HCT116 (cell line): ENCODE results near the gene KRT15. TPM values are rescaled to one million over a fixed set of nuclear protein-coding genes. Genes with fewer than 3 reads are reported as not detected.

Source experiments
- ATAC-seq: fragments of 200-7000 bp; cut with Tn5 transposase; 2 replicates; pipeline ENCODE4 v1.9.1; 2020; ENCODE audit warnings: mild to moderate bottlenecking, moderate library complexity
- BruUV-seq: library from RNA; stranded (reverse); fragments of 400-500 nt; replicated peaks from 2 replicates; lab custom pipeline; 2021; lab: Mats Ljungman, UMichigan
- CTCF ChIA-PET: fragments of 300-600 bp; sonication (Branson Sonifier 250); formaldehyde crosslinking; loops from one replicate; lab custom pipeline; 2021; ENCODE audit warnings: antibody characterized with exemption; lab: Charles Lee
- POLR2A ChIA-PET: fragments of 300-600, 350-600 bp; sonication (Branson Sonifier 250); formaldehyde crosslinking; loops from one replicate; lab custom pipeline; 2021; ENCODE audit warnings: antibody characterized with exemption; lab: Charles Lee
- RAD21 ChIA-PET, 2 experiments: fragments of 300-600 bp; sonication (Branson Sonifier 250); formaldehyde crosslinking; loops; one replicate each; lab custom pipeline; 2023; ENCODE audit warnings: low total read pairs in 2 of 2; ENCODE audit not compliant: uncharacterized antibody in 2 of 2, unreplicated experiment in 2 of 2, low non-redundant PET in 1 of 2; lab: Charles Lee
- DNase-seq: peaks from one replicate; pipeline ENCODE4 v3.0.0-alpha.2; 2010; ENCODE audit warnings: low read depth, low spot score
- H2AFZ ChIP-seq: fragments of 200-600 bp; shearing (Covaris generic), sonication (generic); 2 replicates; pipeline ENCODE4 v1.6.1; 2017; ENCODE audit warnings: low read depth, mixed run types, mixed read lengths, antibody characterized with exemption, low read length; ENCODE audit not compliant: poor library complexity, severe bottlenecking
- H3K27ac ChIP-seq: 2 replicates; pipeline ENCODE4 v1.5.1; 2012; ENCODE audit warnings: low read depth, low read length
- H3K27me3 ChIP-seq: fragments of 200-600 bp; sonication (generic); 2 replicates; pipeline ENCODE4 v1.6.1; 2016; ENCODE audit warnings: mixed run types, low read length, mixed read lengths; ENCODE audit not compliant: insufficient read depth
- H3K36me3 ChIP-seq, 2 experiments: fragments of 200-500 bp in 1 of 2; fragments of 200-600 bp in 1 of 2; sonication (Bioruptor generic) in 1 of 2; sonication (generic) in 1 of 2; 2 replicates each; pipeline versions ENCODE4 v1.5.1 to v1.6.1; 2014 to 2016; ENCODE audit warnings: low read length in 2 of 2, inconsistent platforms in 1 of 2, mixed read lengths in 1 of 2, mixed run types in 1 of 2; ENCODE audit not compliant: insufficient read depth in 2 of 2, control insufficient read depth in 1 of 2
- H3K4me1 ChIP-seq, 2 experiments: fragments of 200-600 bp in 1 of 2; sonication (generic) in 1 of 2; 2 replicates each; pipeline versions ENCODE4 v1.5.1 to v1.6.1; 2012 to 2017; ENCODE audit warnings: low read length in 2 of 2, inconsistent platforms in 1 of 2, mild to moderate bottlenecking in 1 of 2, mixed read lengths in 1 of 2, mixed run types in 1 of 2, moderate library complexity in 1 of 2; ENCODE audit not compliant: insufficient read depth in 2 of 2, control insufficient read depth in 1 of 2
- H3K4me2 ChIP-seq: fragments of 200-600 bp; sonication (generic); 2 replicates; pipeline ENCODE4 v1.6.1; 2017; ENCODE audit warnings: mixed run types, low read length, mixed read lengths
- H3K4me3 ChIP-seq, 2 experiments: fragments of 200-600 bp in 1 of 2; sonication (generic) in 1 of 2; replicated peaks in 1 of 2; 2 replicates each; pipeline ENCODE4 v1.5.1; 2011 to 2016; ENCODE audit warnings: low read length in 2 of 2, control low read depth in 1 of 2, low read depth in 1 of 2, mild to moderate bottlenecking in 1 of 2, mixed read lengths in 1 of 2, mixed run types in 1 of 2
- H3K79me2 ChIP-seq: fragments of 200-600 bp; sonication (generic); 2 replicates; pipeline ENCODE4 v1.6.1; 2017; ENCODE audit warnings: mild to moderate bottlenecking, mixed run types, low read length, moderate library complexity, mixed read lengths; ENCODE audit not compliant: insufficient read depth
- H3K9ac ChIP-seq: fragments of 200-600 bp; sonication (generic); 2 replicates; pipeline ENCODE4 v1.6.1; 2016; ENCODE audit warnings: low read length, mixed read lengths
- H3K9me2 ChIP-seq: fragments of 200-600 bp; sonication (generic), shearing (Covaris generic); 2 replicates; pipeline ENCODE4 v1.6.1; 2017; ENCODE audit warnings: mixed run types, mild to moderate bottlenecking, moderate library complexity; ENCODE audit not compliant: insufficient read depth
- H3K9me3 ChIP-seq, 2 experiments: fragments of 200-500 bp in 1 of 2; fragments of 200-600 bp in 1 of 2; sonication (Bioruptor generic) in 1 of 2; sonication (generic) in 1 of 2; 2 replicates each; pipeline ENCODE4 v1.6.1; 2014 to 2017; ENCODE audit warnings: low read length in 2 of 2, mixed read lengths in 2 of 2, inconsistent platforms in 1 of 2, low read depth in 1 of 2, mild to moderate bottlenecking in 1 of 2, mixed run types in 1 of 2, moderate library complexity in 1 of 2; ENCODE audit not compliant: control insufficient read depth in 1 of 2, insufficient read depth in 1 of 2
- H4K20me1 ChIP-seq: fragments of 200-600 bp; sonication (generic), shearing (Covaris generic); 2 replicates; pipeline ENCODE4 v1.6.1; 2017; ENCODE audit warnings: mixed run types, mild to moderate bottlenecking, moderate library complexity; ENCODE audit not compliant: insufficient read depth
- CEBPB ChIP-seq: IDR thresholded peaks from 2 replicates; pipeline ENCODE4 v1.6.1; 2012; ENCODE audit warnings: low read depth
- CTCF ChIP-seq, 3 experiments: fragments of 200-600 bp in 1 of 3; sonication (generic) in 1 of 3; IDR thresholded peaks in 2 of 3; conservative IDR thresholded peaks in 1 of 3; 2 replicates each; pipeline ENCODE4 v1.5.1; 2012 to 2017; ENCODE audit warnings: low read depth in 2 of 3, low read length in 2 of 3, antibody characterized with exemption in 1 of 3, borderline replicate concordance in 1 of 3, control low read depth in 1 of 3, mild to moderate bottlenecking in 1 of 3, mixed read lengths in 1 of 3, mixed run types in 1 of 3, moderate library complexity in 1 of 3; ENCODE audit not compliant: insufficient read depth in 1 of 3
- EGR1 ChIP-seq: IDR thresholded peaks from 2 replicates; pipeline ENCODE4 v1.6.1; 2012; ENCODE audit warnings: low read depth
- EZH2 ChIP-seq: fragments of 200-600 bp; sonication (generic); IDR thresholded peaks from 2 replicates; pipeline ENCODE4 v1.6.1; 2017; ENCODE audit warnings: antibody characterized with exemption, mixed run types
- EZH2phosphoT487 ChIP-seq: fragments of 200-600 bp; IDR thresholded peaks from 2 replicates; pipeline ENCODE4 v1.6.1; 2018; ENCODE audit warnings: antibody characterized with exemption, borderline replicate concordance
- FOSL1 ChIP-seq: IDR thresholded peaks from 2 replicates; pipeline ENCODE4 v1.6.1; 2012; ENCODE audit warnings: low read depth
- POLR2AphosphoS5 ChIP-seq: IDR thresholded peaks from 2 replicates; pipeline ENCODE4 v1.6.1; 2011; ENCODE audit warnings: mild to moderate bottlenecking, low read depth, low read length, moderate library complexity
- RAD21 ChIP-seq: IDR thresholded peaks from 2 replicates; pipeline ENCODE4 v1.6.1; 2012; ENCODE audit warnings: low read depth, mild to moderate bottlenecking
- SIN3A ChIP-seq: IDR thresholded peaks from 2 replicates; pipeline ENCODE4 v1.6.1; 2012; ENCODE audit warnings: low read depth
- SP1 ChIP-seq: IDR thresholded peaks from 2 replicates; pipeline ENCODE4 v1.6.1; 2012; ENCODE audit warnings: low read depth
- YY1 ChIP-seq: IDR thresholded peaks from 2 replicates; pipeline ENCODE4 v1.6.1; 2011; ENCODE audit warnings: low read length, low read depth, moderate library complexity, mild to moderate bottlenecking; ENCODE audit not compliant: insufficient replicate concordance; ENCODE audit errors: extremely low read depth
- ZBTB33 ChIP-seq: IDR thresholded peaks from 2 replicates; pipeline ENCODE4 v1.6.1; 2011; ENCODE audit warnings: mild to moderate bottlenecking, low read length, moderate library complexity; ENCODE audit not compliant: insufficient replicate concordance; ENCODE audit errors: extremely low read depth
- intact Hi-C: fragments of 100-400 bp; cut with micrococcal nuclease; formaldehyde crosslinking; loops from 2 replicates; pipeline ENCODE4 v1.10.0; 2022
- microRNA-seq: library from miRNA; unstranded; fragments of <30 nt; microRNA quantifications from one replicate; pipeline ENCODE4, GENCODE V29; 2016; ENCODE audit warnings: borderline number of aligned reads
- total RNA-seq: library from RNA; stranded (reverse); gene quantifications from one replicate; pipeline ENCODE4 v1.2.1, GENCODE V29; 2021; ENCODE audit not compliant: unreplicated experiment
- TF ChIP-seq, protein P1 (sequence below): IDR thresholded peaks from 2 replicates; pipeline ENCODE4 v1.6.1; 2012

The KRT15 gene
- total RNA-seq, 1 experiment from 2014 or later = 37.1 TPM

DNA sequence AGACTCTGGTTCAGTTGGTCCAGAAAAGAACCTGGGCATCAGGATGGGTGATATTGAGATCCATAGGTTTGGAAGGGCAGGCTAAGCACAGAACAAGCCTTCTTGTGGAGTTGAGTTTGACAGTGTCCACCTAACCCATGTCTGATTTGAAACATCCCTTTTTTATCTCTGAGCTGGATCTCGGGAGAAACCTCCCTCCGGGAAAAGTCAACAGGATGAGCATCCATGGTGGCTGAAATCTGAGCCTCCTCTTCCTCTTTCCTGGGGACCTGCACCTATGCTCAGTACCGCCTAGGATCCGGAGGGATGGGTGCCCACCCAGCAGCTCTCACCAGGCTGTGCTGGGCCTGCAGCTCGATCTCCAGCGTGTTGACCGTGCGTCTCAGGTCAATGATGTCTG lies 54.9 kb downstream of the KRT15 start:
- no peaks in the 10 kb centered on the region for H4K20me1 ChIP-seq
- H3K4me2 ChIP-seq = peak overlapping the region; percentile 70
- H3K27me3 ChIP-seq = no peaks in the 10 kb centered on the region
- no TSS peak for BruUV-seq
- no peak for ATAC-seq
- H3K36me3 ChIP-seq = no peaks in the 10 kb centered on the region
- RAD21 ChIA-PET = no interaction called here
- H3K9me2 ChIP-seq = no peaks in the 10 kb centered on the region
- H3K4me3 ChIP-seq = no peak overlapping the region
- H3K9ac ChIP-seq = peak overlapping the region; percentile 43; the same call in 1 of the 2 replicates
- H3K9me3 ChIP-seq = peaks cover 3 to 7% of the 10 kb centered on the region in 2 experiments; a peak in 1 of 4 replicates
- POLR2A ChIA-PET = no interaction called here
- CTCF ChIA-PET = no interaction called here
- TF ChIP-seq EGR1 (no peak), ZBTB33 (no peak), CTCF (IDR thresholded peaks at IDR 0.05 in 2 of 3, conservative IDR thresholded peaks at IDR 0.05 in 1 of 3; ENCODE audit: borderline replicate concordance in 1 of 3, insufficient read depth in 1 of 3, low read depth in 2 of 3, low read length in 2 of 3) (no peak), EZH2phosphoT487 (no peak), SIN3A (no peak), SP1 (no peak), POLR2AphosphoS5 (no peak), RAD21 (no peak), YY1 (no peak), EZH2 (no peak), CEBPB (no peak), FOSL1 (no peak)
- TF ChIP-seq, protein P1, sequence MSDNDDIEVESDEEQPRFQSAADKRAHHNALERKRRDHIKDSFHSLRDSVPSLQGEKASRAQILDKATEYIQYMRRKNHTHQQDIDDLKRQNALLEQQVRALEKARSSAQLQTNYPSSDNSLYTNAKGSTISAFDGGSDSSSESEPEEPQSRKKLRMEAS = no peak
- H2AFZ ChIP-seq = no peak overlapping the region
- DNase-seq = no peak
- no peaks in the 10 kb centered on the region for H3K79me2 ChIP-seq
- intact Hi-C loops = no loop called here
- H3K27ac ChIP-seq = no peak overlapping the region
- H3K4me1 ChIP-seq = peaks cover 15 to 26% of the 10 kb centered on the region in 2 experiments

Small RNAs within 50 kb of the gene (microRNA-seq; reads per million reads assigned to microRNA genes)
- gene MIR6510 = not detected

Other genes starting within 250 kb of the KRT15 start
- not detected for gene KRTAP9-7, start 243.2 kb downstream of the KRT15 start, total RNA-seq
- gene KRTAP29-1, start 216.0 kb downstream of the KRT15 start, total RNA-seq = 0.22 TPM
- not detected for gene KRTAP16-1, start 209.6 kb downstream of the KRT15 start, total RNA-seq
- gene KRTAP17-1, start 203.2 kb downstream of the KRT15 start, total RNA-seq = not detected
- gene KRT33A, start 168.1 kb downstream of the KRT15 start, total RNA-seq = not detected
- gene KRT33B, start 149.1 kb downstream of the KRT15 start, total RNA-seq = not detected
- not detected for gene KRT34, start 136.6 kb downstream of the KRT15 start, total RNA-seq
- gene KRT31, start 121.3 kb downstream of the KRT15 start, total RNA-seq = not detected
- not detected for gene KRT37, start 94.3 kb downstream of the KRT15 start, total RNA-seq
- not detected for gene KRT38, start 77.9 kb downstream of the KRT15 start, total RNA-seq
- 0.42 TPM for gene KRT32, start 51.5 kb downstream of the KRT15 start, total RNA-seq
- gene KRT35, start 37.7 kb downstream of the KRT15 start, total RNA-seq = not detected
- gene KRT36, start 29.0 kb downstream of the KRT15 start, total RNA-seq = not detected
- gene KRT13, start 13.3 kb downstream of the KRT15 start, total RNA-seq = 3.7 TPM
- 1,248 TPM for gene KRT19, start 9.4 kb upstream of the KRT15 start, total RNA-seq
- 0.15 TPM for gene KRT9, start 53.2 kb upstream of the KRT15 start, total RNA-seq
- not detected for gene KRT14, start 68.0 kb upstream of the KRT15 start, total RNA-seq
- 0.61 TPM for gene KRT16, start 93.9 kb upstream of the KRT15 start, total RNA-seq
- gene KRT17, start 105.7 kb upstream of the KRT15 start, total RNA-seq = not detected
- 1,082 TPM for gene EIF1, start 170.0 kb upstream of the KRT15 start, total RNA-seq
- not detected for gene GAST, start 193.4 kb upstream of the KRT15 start, total RNA-seq
- 3.4 TPM for gene HAP1, start 215.8 kb upstream of the KRT15 start, total RNA-seq